Kidney epithelial cell (primary cell): ENCODE results near the gene TBC1D2B. TPM values are rescaled to one million over a fixed set of nuclear protein-coding genes. Genes with fewer than 3 reads are reported as not detected.
"Not testable (repeated sequence)": the region's sequence is repeated elsewhere in the genome, so short reads cannot be mapped to it uniquely, and the experiment has no call there.

Experiments
- DNase-seq: peaks from one replicate; pipeline ENCODE4 v3.0.0-alpha.2; 2010; ENCODE audit warnings: low read depth
- H3K27me3 ChIP-seq: 2 replicates; pipeline ENCODE4 v1.6.0; 2011; ENCODE audit warnings: low read length; ENCODE audit not compliant: control insufficient read depth, insufficient read depth
- H3K36me3 ChIP-seq: 2 replicates; pipeline ENCODE4 v1.5.1; 2011; ENCODE audit warnings: low read length; ENCODE audit not compliant: control insufficient read depth, insufficient read depth
- H3K4me3 ChIP-seq: 2 replicates; pipeline ENCODE4 v1.5.1; 2011; ENCODE audit warnings: low read depth, mild to moderate bottlenecking, control low read depth, low read length
- total RNA-seq: library from RNA; depleted of rRNA; stranded (reverse); fragments of >200 nt; gene quantifications from 2 replicates; pipeline ENCODE4 v1.2.3, GENCODE V29; 2015
- TF ChIP-seq, protein P1 (sequence below): IDR thresholded peaks from 2 replicates; pipeline ENCODE4 v1.5.1; 2011; ENCODE audit warnings: mild to moderate bottlenecking, moderate library complexity, low read length, control low read depth, inconsistent platforms; ENCODE audit not compliant: insufficient read depth, poor library complexity, severe bottlenecking

The TBC1D2B gene
- total RNA-seq, 1 donor from 2014 or later, result 29.0 TPM

GRCh38 chr15:77952928-77953446 is 124.5 kb downstream of the TBC1D2B start:
- not testable (repeated sequence) for H3K36me3 ChIP-seq, DNase-seq, H3K27me3 ChIP-seq, H3K4me3 ChIP-seq

GRCh38 chr15:77951105-77951786 is 126.3 kb downstream of the TBC1D2B start:
- H3K36me3 ChIP-seq, H3K4me3 ChIP-seq, DNase-seq, H3K27me3 ChIP-seq: not testable (repeated sequence)

GRCh38 chr15:77950470-77950869 is 127.0 kb downstream of the TBC1D2B start:
- not testable (repeated sequence) for H3K36me3 ChIP-seq, H3K4me3 ChIP-seq, DNase-seq

GRCh38 chr15:77945566-77945965 is 131.9 kb downstream of the TBC1D2B start:
- no peak for DNase-seq
- Histone ChIP-seq H3K36me3 (no peaks in the 10 kb centered on the region), H3K4me3 (no peak overlapping the region), H3K27me3 (no peaks in the 10 kb centered on the region)
- TF ChIP-seq, protein P1, sequence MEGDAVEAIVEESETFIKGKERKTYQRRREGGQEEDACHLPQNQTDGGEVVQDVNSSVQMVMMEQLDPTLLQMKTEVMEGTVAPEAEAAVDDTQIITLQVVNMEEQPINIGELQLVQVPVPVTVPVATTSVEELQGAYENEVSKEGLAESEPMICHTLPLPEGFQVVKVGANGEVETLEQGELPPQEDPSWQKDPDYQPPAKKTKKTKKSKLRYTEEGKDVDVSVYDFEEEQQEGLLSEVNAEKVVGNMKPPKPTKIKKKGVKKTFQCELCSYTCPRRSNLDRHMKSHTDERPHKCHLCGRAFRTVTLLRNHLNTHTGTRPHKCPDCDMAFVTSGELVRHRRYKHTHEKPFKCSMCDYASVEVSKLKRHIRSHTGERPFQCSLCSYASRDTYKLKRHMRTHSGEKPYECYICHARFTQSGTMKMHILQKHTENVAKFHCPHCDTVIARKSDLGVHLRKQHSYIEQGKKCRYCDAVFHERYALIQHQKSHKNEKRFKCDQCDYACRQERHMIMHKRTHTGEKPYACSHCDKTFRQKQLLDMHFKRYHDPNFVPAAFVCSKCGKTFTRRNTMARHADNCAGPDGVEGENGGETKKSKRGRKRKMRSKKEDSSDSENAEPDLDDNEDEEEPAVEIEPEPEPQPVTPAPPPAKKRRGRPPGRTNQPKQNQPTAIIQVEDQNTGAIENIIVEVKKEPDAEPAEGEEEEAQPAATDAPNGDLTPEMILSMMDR, result no peak

More at GRCh38 chr15:77950470-77950869, 127.0 kb downstream of the TBC1D2B start:
- not testable (repeated sequence) for H3K27me3 ChIP-seq

Other genes starting within 250 kb of the TBC1D2B start
- gene SH2D7, start 14.8 kb upstream of the TBC1D2B start, total RNA-seq, result not detected in 2 replicates
- 16.3 and 21.4 TPM in 2 replicates for gene CIB2, start 53.7 kb upstream of the TBC1D2B start, total RNA-seq
- gene IDH3A, start 71.7 kb upstream of the TBC1D2B start, total RNA-seq, result 37.4 and 60.4 TPM in 2 replicates
- not detected in 2 replicates for gene ACSBG1, start 156.9 kb upstream of the TBC1D2B start, total RNA-seq
- 9.9 and 11.0 TPM in 2 replicates for gene DNAJA4, start 186.9 kb upstream of the TBC1D2B start, total RNA-seq
- 51.1 and 54.6 TPM in 2 replicates for gene SKIC8, start 221.9 kb upstream of the TBC1D2B start, total RNA-seq